Muscle layer of duodenum (tissue), 2 donors: ENCODE results near the gene GPBAR1.

Experiments used
- H3K27ac ChIP-seq: one replicate; pipeline ENCODE4 v1.7.0; 2013; ENCODE audit warnings: mild to moderate bottlenecking, low read length
- H3K27me3 ChIP-seq: one replicate; pipeline ENCODE4 v1.7.0; 2013; ENCODE audit warnings: low read depth, mild to moderate bottlenecking, control low read depth, low read length
- H3K36me3 ChIP-seq, 2 donors: one replicate each; pipeline ENCODE4 v1.7.0; 2013; ENCODE audit warnings: low read length in 2 of 2, control low read depth in 1 of 2, mild to moderate bottlenecking in 1 of 2; ENCODE audit not compliant: insufficient read depth in 2 of 2, control insufficient read depth in 1 of 2
- H3K4me1 ChIP-seq, 2 donors: one replicate each; pipeline ENCODE4 v1.7.0; 2013; ENCODE audit warnings: low read length in 2 of 2, mild to moderate bottlenecking in 2 of 2, control low read depth in 1 of 2, moderate library complexity in 1 of 2; ENCODE audit not compliant: insufficient read depth in 2 of 2, control insufficient read depth in 1 of 2
- H3K4me3 ChIP-seq, 2 donors: one replicate each; pipeline ENCODE4 v1.7.0; 2013; ENCODE audit warnings: low read length in 2 of 2, low read depth in 1 of 2, mild to moderate bottlenecking in 1 of 2
- H3K9me3 ChIP-seq, 2 donors: one replicate each; pipeline ENCODE4 v1.7.0; 2013; ENCODE audit warnings: low read length in 2 of 2, control low read depth in 1 of 2, mild to moderate bottlenecking in 1 of 2; ENCODE audit not compliant: control insufficient read depth in 1 of 2
- donor health status: healthy.

Gene GPBAR1

GRCh38 chr2:218226903-218227302 is 33.9 kb upstream of the GPBAR1 start:
- Histone ChIP-seq H3K4me3 (no peak overlapping the region), H3K27ac (no peak overlapping the region), H3K9me3 (no peaks in the 10 kb centered on the region), H3K4me1 (peaks cover 24 to 54% of the 10 kb centered on the region in 2 donors), H3K36me3 (peaks cover 28% of the 10 kb centered on the region in 2 donors), H3K27me3 (no peaks in the 10 kb centered on the region)

- H3K4me1 ChIP-seq = peaks cover 20 to 38% of the 10 kb centered on the region in 2 donors
- H3K27me3 ChIP-seq = no peaks in the 10 kb centered on the region
- H3K4me3 ChIP-seq = no peak overlapping the region
- peaks cover 28 to 33% of the 10 kb centered on the region in 2 donors for H3K36me3 ChIP-seq
- H3K9me3 ChIP-seq = no peaks in the 10 kb centered on the region
- H3K27ac ChIP-seq = peak overlapping the region; percentile 74
Observed at GRCh38 chr2:218228366-218229090, 32.3 kb upstream of the GPBAR1 start.

GRCh38 chr2:218229239-218229638 is 31.6 kb upstream of the GPBAR1 start:
- no peaks in the 10 kb centered on the region for H3K27me3 ChIP-seq
- no peaks in the 10 kb centered on the region for H3K9me3 ChIP-seq
- H3K4me3 ChIP-seq = no peak overlapping the region
- peak overlapping the region; percentile 74 for H3K27ac ChIP-seq
- H3K36me3 ChIP-seq = peaks cover 28 to 36% of the 10 kb centered on the region in 2 donors
- peaks cover 13 to 34% of the 10 kb centered on the region in 2 donors for H3K4me1 ChIP-seq

- no peak overlapping the region for H3K4me3 ChIP-seq
Observed at GRCh38 chr2:218229851-218230250, 31.0 kb upstream of the GPBAR1 start.

GRCh38 chr2:218230882-218231281 is 29.9 kb upstream of the GPBAR1 start:
- peaks cover 11 to 29% of the 10 kb centered on the region in 2 donors for H3K4me1 ChIP-seq
- peaks cover 31 to 36% of the 10 kb centered on the region in 2 donors for H3K36me3 ChIP-seq
- peak overlapping the region; percentile 24 for H3K27ac ChIP-seq
- no peaks in the 10 kb centered on the region for H3K27me3 ChIP-seq
- no peaks in the 10 kb centered on the region for H3K9me3 ChIP-seq
- no peak overlapping the region for H3K4me3 ChIP-seq

More at GRCh38 chr2:218229851-218230250, 31.0 kb upstream of the GPBAR1 start:
- Histone ChIP-seq H3K9me3 (no peaks in the 10 kb centered on the region), H3K27ac (peak overlapping the region; percentile 74), H3K36me3 (peaks cover 24 to 37% of the 10 kb centered on the region in 2 donors), H3K4me1 (peaks cover 11 to 30% of the 10 kb centered on the region in 2 donors), H3K27me3 (no peaks in the 10 kb centered on the region)

GRCh38 chr2:218233543-218233942 is 27.3 kb upstream of the GPBAR1 start:
- Histone ChIP-seq H3K27me3 (no peaks in the 10 kb centered on the region), H3K4me3 (no peak overlapping the region), H3K36me3 (peaks cover 33 to 36% of the 10 kb centered on the region in 2 donors), H3K4me1 (peaks cover 9 to 27% of the 10 kb centered on the region in 2 donors), H3K27ac (no peak overlapping the region), H3K9me3 (no peaks in the 10 kb centered on the region)

- H3K27ac ChIP-seq = no peak overlapping the region
- H3K36me3 ChIP-seq = peaks cover 35 to 37% of the 10 kb centered on the region in 2 donors
Observed at GRCh38 chr2:218234521-218234920, 26.3 kb upstream of the GPBAR1 start.

GRCh38 chr2:218235017-218235416 is 25.8 kb upstream of the GPBAR1 start:
- Histone ChIP-seq H3K27ac (no peak overlapping the region), H3K36me3 (peaks cover 38 to 40% of the 10 kb centered on the region in 2 donors), H3K4me1 (peaks cover 4 to 18% of the 10 kb centered on the region in 2 donors)

More at GRCh38 chr2:218234521-218234920, 26.3 kb upstream of the GPBAR1 start:
- Histone ChIP-seq H3K4me3 (no peak overlapping the region), H3K9me3 (no peaks in the 10 kb centered on the region), H3K27me3 (no peaks in the 10 kb centered on the region), H3K4me1 (peaks cover 4 to 18% of the 10 kb centered on the region in 2 donors)

GRCh38 chr2:218236829-218237228 is 24.0 kb upstream of the GPBAR1 start:
- no peak overlapping the region for H3K27ac ChIP-seq
- H3K27me3 ChIP-seq = no peaks in the 10 kb centered on the region
- no peak overlapping the region for H3K4me3 ChIP-seq
- no peaks in the 10 kb centered on the region for H3K9me3 ChIP-seq
- peaks cover 48 to 51% of the 10 kb centered on the region in 2 donors for H3K36me3 ChIP-seq
- H3K4me1 ChIP-seq = peaks cover 0 to 5% of the 10 kb centered on the region in 2 donors

More at GRCh38 chr2:218235017-218235416, 25.8 kb upstream of the GPBAR1 start:
- H3K4me3 ChIP-seq = no peak overlapping the region
- H3K27me3 ChIP-seq = no peaks in the 10 kb centered on the region
- no peaks in the 10 kb centered on the region for H3K9me3 ChIP-seq

GRCh38 chr2:218238887-218239286 is 21.9 kb upstream of the GPBAR1 start:
- H3K4me3 ChIP-seq = no peak overlapping the region
- H3K27ac ChIP-seq = no peak overlapping the region
- no peaks in the 10 kb centered on the region for H3K27me3 ChIP-seq
- peaks cover 56 to 61% of the 10 kb centered on the region in 2 donors for H3K36me3 ChIP-seq
- peaks cover 0 to 7% of the 10 kb centered on the region in 2 donors for H3K4me1 ChIP-seq
- H3K9me3 ChIP-seq = no peaks in the 10 kb centered on the region

- H3K27me3 ChIP-seq = no peaks in the 10 kb centered on the region
- peaks cover 73 to 80% of the 10 kb centered on the region in 2 donors for H3K36me3 ChIP-seq
- H3K4me1 ChIP-seq = peaks cover 0 to 13% of the 10 kb centered on the region in 2 donors
- H3K4me3 ChIP-seq = no peak overlapping the region
- no peaks in the 10 kb centered on the region for H3K9me3 ChIP-seq
- no peak overlapping the region for H3K27ac ChIP-seq
Observed at GRCh38 chr2:218244204-218244603, 16.6 kb upstream of the GPBAR1 start.
